Gastroesophageal sphincter (tissue), 3 donors: ENCODE data around the gene SLC9C1.
"Not testable (repeated sequence)": the region's sequence is repeated elsewhere in the genome, so short reads cannot be mapped to it uniquely, and the experiment has no call there.

Experiments
- POLR2A ChIP-seq, 2 donors: fragments of 450-650 bp; IDR thresholded peaks; one replicate each; pipeline ENCODE4 v1.6.1; 2017; ENCODE audit warnings: antibody characterized with exemption in 2 of 2, mild to moderate bottlenecking in 2 of 2, moderate library complexity in 1 of 2
- TF ChIP-seq, protein P1 (sequence below), 4 experiments: fragments of 200-600 bp in 2 of 4; fragments of 450-650 bp in 2 of 4; sonication (generic) in 1 of 4; IDR thresholded peaks; one replicate each; pipeline ENCODE4 v1.5.1; 2017 to 2019; ENCODE audit warnings: antibody characterized with exemption in 4 of 4, mild to moderate bottlenecking in 2 of 4, moderate library complexity in 2 of 4

- TF ChIP-seq, protein P1, sequence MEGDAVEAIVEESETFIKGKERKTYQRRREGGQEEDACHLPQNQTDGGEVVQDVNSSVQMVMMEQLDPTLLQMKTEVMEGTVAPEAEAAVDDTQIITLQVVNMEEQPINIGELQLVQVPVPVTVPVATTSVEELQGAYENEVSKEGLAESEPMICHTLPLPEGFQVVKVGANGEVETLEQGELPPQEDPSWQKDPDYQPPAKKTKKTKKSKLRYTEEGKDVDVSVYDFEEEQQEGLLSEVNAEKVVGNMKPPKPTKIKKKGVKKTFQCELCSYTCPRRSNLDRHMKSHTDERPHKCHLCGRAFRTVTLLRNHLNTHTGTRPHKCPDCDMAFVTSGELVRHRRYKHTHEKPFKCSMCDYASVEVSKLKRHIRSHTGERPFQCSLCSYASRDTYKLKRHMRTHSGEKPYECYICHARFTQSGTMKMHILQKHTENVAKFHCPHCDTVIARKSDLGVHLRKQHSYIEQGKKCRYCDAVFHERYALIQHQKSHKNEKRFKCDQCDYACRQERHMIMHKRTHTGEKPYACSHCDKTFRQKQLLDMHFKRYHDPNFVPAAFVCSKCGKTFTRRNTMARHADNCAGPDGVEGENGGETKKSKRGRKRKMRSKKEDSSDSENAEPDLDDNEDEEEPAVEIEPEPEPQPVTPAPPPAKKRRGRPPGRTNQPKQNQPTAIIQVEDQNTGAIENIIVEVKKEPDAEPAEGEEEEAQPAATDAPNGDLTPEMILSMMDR (IDR thresholded peaks at IDR 0.05), result not testable (repeated sequence)
- TF ChIP-seq POLR2A (IDR thresholded peaks at IDR 0.05), result not testable (repeated sequence)
Measured at GRCh38 chr3:112185423-112186035, 108.5 kb downstream of the SLC9C1 start.
